Vagina (tissue), 2 donors: ENCODE data around the gene CGB7. TPM values are rescaled to one million over a fixed set of nuclear protein-coding genes. Genes with fewer than 3 reads are reported as not detected.

Experiments used
- DNase-seq, 2 donors: peaks; one replicate each; pipeline ENCODE4 v3.0.0-alpha.2; 2017; ENCODE audit errors: extremely low spot score in 2 of 2
- H3K27ac ChIP-seq: fragments of 200-600 bp; sonication (generic); one replicate; pipeline ENCODE4 v1.5.1; 2019
- H3K27me3 ChIP-seq: fragments of 200-600 bp; sonication (generic); one replicate; pipeline ENCODE4 v1.5.1; 2019
- H3K36me3 ChIP-seq, 2 donors: fragments of 200-600 bp; sonication (generic); one replicate each; pipeline ENCODE4 v1.5.1; 2017 to 2019
- H3K4me1 ChIP-seq: fragments of 200-600 bp; sonication (generic); one replicate; pipeline ENCODE4 v1.5.1; 2019
- H3K4me3 ChIP-seq, 2 donors: fragments of 200-600 bp; sonication (generic); 1 replicate in 1 of 2; 2 replicates in 1 of 2; pipeline ENCODE4 v1.5.1; 2016 to 2019
- H3K9me3 ChIP-seq: fragments of 200-600 bp; sonication (generic); one replicate; pipeline ENCODE4 v1.5.1; 2019
- POLR2A ChIP-seq, 2 donors: fragments of 450-650 bp; IDR thresholded peaks; one replicate each; pipeline ENCODE4 v1.6.1; 2017; ENCODE audit warnings: antibody characterized with exemption in 2 of 2, mild to moderate bottlenecking in 2 of 2, moderate library complexity in 2 of 2
- POLR2AphosphoS5 ChIP-seq, 2 donors: sonication (generic); formaldehyde crosslinking; IDR thresholded peaks; one replicate each; pipeline ENCODE4 v1.9.0; 2017; ENCODE audit warnings: antibody characterized with exemption in 2 of 2, mild to moderate bottlenecking in 2 of 2, low read depth in 1 of 2; ENCODE audit not compliant: insufficient read depth in 1 of 2
- intact Hi-C: fragments of 100-400 bp; cut with DNase I; formaldehyde crosslinking; loops from one replicate; pipeline ENCODE4 v1.15.1; 2023
- total RNA-seq: library from RNA; depleted of rRNA; stranded (reverse); fragments of >200 nt; gene quantifications from one replicate; pipeline ENCODE4 v1.2.3, GENCODE V29; 2016
- TF ChIP-seq, protein P1 (sequence below), 3 experiments: fragments of 450-650 bp in 2 of 3; fragments of 200-600 bp in 1 of 3; sonication (generic) in 1 of 3; IDR thresholded peaks; one replicate each; pipeline ENCODE4 v1.5.1; 2017 to 2019; ENCODE audit warnings: antibody characterized with exemption in 3 of 3, mild to moderate bottlenecking in 2 of 3, moderate library complexity in 2 of 3

CGB7 gene
- total RNA-seq, 1 donor from 2014 or later, result 0.98 TPM

DNA sequence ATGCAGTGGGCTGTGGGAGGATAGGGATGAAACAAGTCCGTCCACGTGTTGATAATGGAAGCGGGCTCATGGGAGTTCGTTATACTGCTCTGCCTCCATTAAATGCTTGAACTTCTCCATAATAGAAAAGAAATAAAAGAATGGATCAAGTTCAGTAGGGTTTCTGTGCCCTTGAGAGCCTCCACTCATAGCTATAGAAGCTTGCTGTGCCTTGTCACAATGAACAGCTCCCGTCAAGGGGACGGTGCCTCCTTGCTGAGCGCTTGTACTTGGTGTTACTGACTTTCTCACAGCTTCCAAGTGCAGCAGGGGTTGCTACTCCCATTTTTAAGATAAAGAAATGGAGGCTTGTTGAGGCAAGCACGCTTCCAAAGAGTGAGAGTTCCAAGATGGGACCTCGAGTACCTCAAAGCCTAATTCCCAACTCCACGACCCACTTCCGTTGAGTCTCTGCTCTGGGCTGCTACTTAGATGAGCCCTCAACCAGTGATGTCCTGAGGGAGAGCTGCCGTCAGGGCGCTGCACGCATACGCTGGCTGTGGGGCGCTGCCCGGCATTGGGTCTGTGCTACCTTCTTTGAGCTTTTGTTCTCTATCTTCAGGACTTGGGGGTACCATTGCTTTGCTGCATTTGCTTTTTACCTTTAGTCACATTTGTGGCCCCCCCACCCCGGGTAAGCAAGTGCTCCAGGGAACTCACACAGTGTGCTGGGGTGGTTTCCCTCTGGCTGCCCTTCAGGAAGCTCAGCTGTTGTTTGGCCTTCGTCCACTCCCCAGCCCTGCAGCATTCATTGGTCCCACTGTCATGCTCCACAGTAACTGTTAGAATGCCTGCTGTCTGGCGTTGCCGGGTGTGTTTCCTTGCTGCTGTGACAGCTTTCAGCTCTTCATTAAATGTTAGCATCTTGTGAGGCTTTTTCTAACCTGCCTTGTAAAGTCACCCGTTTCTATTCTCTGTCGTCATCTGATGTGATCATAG is 37.2 kb upstream of the CGB7 start:
- no peak overlapping the region for H3K4me3 ChIP-seq
- H3K36me3 ChIP-seq, result peaks cover 10 to 83% of the 10 kb centered on the region in 2 donors
- no peak for DNase-seq
- H3K9me3 ChIP-seq, result no peaks in the 10 kb centered on the region
- H3K27ac ChIP-seq, result no peak overlapping the region
- TF ChIP-seq POLR2A (IDR thresholded peaks at IDR 0.05) (no peak), POLR2AphosphoS5 (IDR thresholded peaks at IDR 0.05; ENCODE audit: insufficient read depth in 1 of 2, low read depth in 1 of 2) (no peak)
- TF ChIP-seq, protein P1, sequence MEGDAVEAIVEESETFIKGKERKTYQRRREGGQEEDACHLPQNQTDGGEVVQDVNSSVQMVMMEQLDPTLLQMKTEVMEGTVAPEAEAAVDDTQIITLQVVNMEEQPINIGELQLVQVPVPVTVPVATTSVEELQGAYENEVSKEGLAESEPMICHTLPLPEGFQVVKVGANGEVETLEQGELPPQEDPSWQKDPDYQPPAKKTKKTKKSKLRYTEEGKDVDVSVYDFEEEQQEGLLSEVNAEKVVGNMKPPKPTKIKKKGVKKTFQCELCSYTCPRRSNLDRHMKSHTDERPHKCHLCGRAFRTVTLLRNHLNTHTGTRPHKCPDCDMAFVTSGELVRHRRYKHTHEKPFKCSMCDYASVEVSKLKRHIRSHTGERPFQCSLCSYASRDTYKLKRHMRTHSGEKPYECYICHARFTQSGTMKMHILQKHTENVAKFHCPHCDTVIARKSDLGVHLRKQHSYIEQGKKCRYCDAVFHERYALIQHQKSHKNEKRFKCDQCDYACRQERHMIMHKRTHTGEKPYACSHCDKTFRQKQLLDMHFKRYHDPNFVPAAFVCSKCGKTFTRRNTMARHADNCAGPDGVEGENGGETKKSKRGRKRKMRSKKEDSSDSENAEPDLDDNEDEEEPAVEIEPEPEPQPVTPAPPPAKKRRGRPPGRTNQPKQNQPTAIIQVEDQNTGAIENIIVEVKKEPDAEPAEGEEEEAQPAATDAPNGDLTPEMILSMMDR (IDR thresholded peaks at IDR 0.05), result no peak
- H3K27me3 ChIP-seq, result no peaks in the 10 kb centered on the region
- intact Hi-C loops, result loop anchor here (5.0 kb wide), 2 partner anchors 53 to 108 kb away; no protein-coding TSS in a partner anchor
- H3K4me1 ChIP-seq, result peaks cover 11% of the 10 kb centered on the region

DNA sequence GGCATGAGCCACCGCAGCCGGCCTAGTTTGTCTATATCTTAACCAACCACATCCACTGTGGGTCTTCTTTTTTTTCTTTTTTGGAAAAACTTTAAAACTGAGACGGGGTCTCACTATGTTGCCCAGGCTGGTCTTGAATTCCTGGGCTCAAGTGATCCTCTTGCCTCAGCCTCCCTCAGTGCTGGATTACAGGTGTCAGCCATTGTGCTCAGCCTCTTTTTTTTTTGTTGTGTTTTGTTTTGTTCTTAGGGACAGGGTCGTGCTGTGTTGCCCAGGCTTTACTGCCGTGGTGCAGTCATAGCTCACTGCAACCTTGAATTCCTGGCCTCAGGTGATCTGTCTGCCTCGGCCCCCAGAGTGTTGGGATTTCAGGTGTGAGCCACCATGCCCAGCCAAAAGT is 35.1 kb upstream of the CGB7 start:
- Histone ChIP-seq H3K36me3 (peaks cover 4 to 75% of the 10 kb centered on the region in 2 donors), H3K27me3 (no peaks in the 10 kb centered on the region), H3K4me1 (peaks cover 14% of the 10 kb centered on the region), H3K4me3 (no peak overlapping the region), H3K9me3 (no peaks in the 10 kb centered on the region), H3K27ac (no peak overlapping the region)
- TF ChIP-seq POLR2A (IDR thresholded peaks at IDR 0.05), result no peak
- TF ChIP-seq, protein P1 (IDR thresholded peaks at IDR 0.05), result no peak
- TF ChIP-seq POLR2AphosphoS5 (IDR thresholded peaks at IDR 0.05; ENCODE audit: insufficient read depth in 1 of 2, low read depth in 1 of 2), result no peak
- no peak for DNase-seq
- intact Hi-C loops, result no loop called here

DNA sequence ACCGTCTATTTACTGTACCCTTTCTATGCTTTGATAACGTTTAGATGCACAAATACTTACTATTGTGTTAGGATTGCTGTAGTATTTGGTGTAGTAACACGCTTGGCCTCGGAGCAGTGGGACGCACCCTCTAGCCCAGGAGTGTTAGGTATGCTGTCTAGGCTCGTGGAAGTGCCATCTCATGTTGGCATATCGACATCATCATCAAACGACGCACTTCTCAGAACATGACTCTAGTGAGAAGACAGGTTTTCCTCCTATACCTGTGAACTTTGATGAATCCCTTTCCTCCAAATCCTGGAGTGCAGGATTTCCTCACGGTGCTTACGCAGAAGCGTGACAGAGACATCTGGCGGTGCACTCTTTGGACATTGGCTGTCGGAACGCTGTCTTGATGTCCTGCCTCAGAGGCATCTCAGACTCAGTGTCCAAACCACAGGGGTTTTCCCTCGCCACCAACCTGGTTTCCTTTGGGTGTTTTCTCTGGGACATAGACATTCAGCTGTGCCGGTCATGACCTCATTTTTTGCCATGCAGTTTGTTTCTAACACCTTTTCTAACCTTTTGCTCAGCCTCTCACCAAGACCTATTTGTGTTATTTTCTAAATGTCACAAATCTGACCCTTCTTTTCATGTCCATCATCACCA is 34.0 kb upstream of the CGB7 start:
- TF ChIP-seq POLR2A (IDR thresholded peaks at IDR 0.05) (no peak), POLR2AphosphoS5 (IDR thresholded peaks at IDR 0.05; ENCODE audit: insufficient read depth in 1 of 2, low read depth in 1 of 2) (no peak)
- TF ChIP-seq, protein P1 (IDR thresholded peaks at IDR 0.05), result no peak
- H3K27ac ChIP-seq, result no peak overlapping the region
- peaks cover 26% of the 10 kb centered on the region for H3K4me1 ChIP-seq
- DNase-seq, result no peak
- H3K36me3 ChIP-seq, result peaks cover 4 to 71% of the 10 kb centered on the region in 2 donors
- intact Hi-C loops, result no loop called here
- no peaks in the 10 kb centered on the region for H3K27me3 ChIP-seq
- H3K9me3 ChIP-seq, result no peaks in the 10 kb centered on the region
- no peak overlapping the region for H3K4me3 ChIP-seq

DNA sequence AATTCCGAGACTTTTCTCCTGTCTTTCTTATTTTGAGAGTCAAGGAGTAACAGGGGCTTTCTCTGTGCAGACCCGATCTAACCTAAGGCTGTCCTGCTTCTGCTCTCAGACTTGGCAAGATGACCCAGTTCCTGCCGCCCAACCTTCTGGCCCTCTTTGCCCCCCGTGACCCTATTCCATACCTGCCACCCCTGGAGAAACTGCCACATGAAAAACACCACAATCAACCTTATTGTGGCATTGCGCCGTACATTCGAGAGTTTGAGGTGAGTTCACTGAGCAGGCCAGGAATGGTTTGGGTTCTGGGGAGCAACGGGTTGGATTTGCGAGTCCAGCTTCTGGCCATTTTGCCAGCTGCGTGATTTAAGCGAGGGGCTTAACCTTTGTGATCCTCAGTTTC is 28.7 kb upstream of the CGB7 start:
- H3K4me1 ChIP-seq, result peaks cover 29% of the 10 kb centered on the region
- TF ChIP-seq POLR2A (IDR thresholded peaks at IDR 0.05) (no peak), POLR2AphosphoS5 (IDR thresholded peaks at IDR 0.05; ENCODE audit: insufficient read depth in 1 of 2, low read depth in 1 of 2) (no peak)
- TF ChIP-seq, protein P1 (IDR thresholded peaks at IDR 0.05), result no peak
- H3K9me3 ChIP-seq, result no peaks in the 10 kb centered on the region
- H3K27me3 ChIP-seq, result no peaks in the 10 kb centered on the region
- peak overlapping the region; percentile 69 to 72 for H3K4me3 ChIP-seq
- intact Hi-C loops, result no loop called here
- peak overlapping the region; percentile 80 for H3K27ac ChIP-seq
- H3K36me3 ChIP-seq, result peaks cover under 1 to 29% of the 10 kb centered on the region in 2 donors
- DNase-seq, result no peak
